HFF-Myc (cell line): ENCODE results near the gene TCTN1.
"Not testable (repeated sequence)": the region's sequence is repeated elsewhere in the genome, so short reads cannot be mapped to it uniquely, and the experiment has no call there.

Source experiments
- DNase-seq: peaks from one replicate; pipeline ENCODE4 v3.0.0-alpha.2; 2011; ENCODE audit warnings: low read depth; ENCODE audit errors: extremely low read depth
- H3K4me3 ChIP-seq: replicated peaks from 2 replicates; pipeline ENCODE4 v1.5.1; 2011; ENCODE audit warnings: low read depth, mild to moderate bottlenecking, control low read depth, low read length
- CTCF ChIP-seq: IDR thresholded peaks from 2 replicates; pipeline ENCODE4 v1.5.1; 2012; ENCODE audit warnings: mild to moderate bottlenecking, low read depth, low read length, control low read depth; ENCODE audit errors: missing control alignments

The TCTN1 gene

GRCh38 chr12:110600254-110600653 lies 13.7 kb upstream of the TCTN1 start:
- DNase-seq = no peak
- H3K4me3 ChIP-seq = no peak overlapping the region
- TF ChIP-seq CTCF = peak; percentile 11

GRCh38 chr12:110602085-110602814 lies 11.7 kb upstream of the TCTN1 start:
- peak; percentile 64 for TF ChIP-seq CTCF
- DNase-seq, H3K4me3 ChIP-seq: not testable (repeated sequence)

DNA sequence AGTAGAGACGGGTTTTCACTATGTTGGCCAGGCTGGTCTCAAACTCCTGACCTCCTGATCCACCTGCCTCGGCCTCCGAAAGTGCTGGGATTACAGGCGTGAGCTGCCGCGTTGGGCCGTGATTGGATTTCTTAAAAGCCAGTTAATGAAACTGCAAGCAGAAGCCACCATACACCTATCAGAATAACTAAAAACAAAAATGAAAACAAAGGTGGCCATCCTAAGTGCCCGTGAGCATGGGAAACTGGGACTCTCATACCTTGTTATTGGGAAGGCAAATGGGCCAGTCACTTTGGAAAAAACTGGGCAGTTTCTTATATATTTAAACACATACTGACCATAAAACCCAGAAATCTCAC lies 7.7 kb upstream of the TCTN1 start:
- no peak overlapping the region for H3K4me3 ChIP-seq
- DNase-seq = no peak
- no peak for TF ChIP-seq CTCF

DNA sequence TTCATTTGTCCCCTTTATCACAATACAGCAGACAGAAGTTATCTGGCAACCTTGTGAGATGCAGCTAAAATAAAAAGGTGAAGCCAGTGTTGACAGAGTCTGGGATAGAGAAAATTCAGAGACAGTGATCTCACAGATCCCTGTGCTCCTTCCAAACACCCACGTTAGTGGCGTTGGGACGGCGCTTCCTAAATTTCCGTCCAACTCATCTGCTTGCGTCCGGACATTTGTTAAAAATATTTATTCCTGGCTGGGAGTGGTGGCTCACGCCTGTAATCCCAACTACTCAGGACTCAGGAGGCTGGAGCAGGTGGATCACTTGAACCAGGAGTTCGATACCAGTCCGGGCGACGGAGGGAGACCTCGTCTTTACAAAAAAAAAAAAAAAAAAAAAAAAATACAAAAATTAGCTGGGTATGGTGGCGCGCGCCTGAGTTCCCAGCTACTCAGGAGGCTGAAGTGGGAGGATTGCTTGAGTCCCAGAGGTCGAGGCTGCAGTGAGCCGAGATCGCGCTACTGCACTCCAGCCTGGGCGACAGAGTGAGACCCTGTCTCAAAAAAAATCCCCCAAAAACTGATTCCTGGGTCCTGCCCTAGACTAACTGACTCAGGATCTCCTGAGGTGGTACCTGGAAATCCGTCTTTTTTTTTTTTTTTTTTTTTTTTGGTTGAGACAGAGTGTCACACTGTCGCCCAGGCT lies 708 bp upstream of the TCTN1 start:
- no peak for DNase-seq
- no peak for TF ChIP-seq CTCF

GRCh38 chr12:110615171-110615570 lies 1.2 kb downstream of the TCTN1 start:
- no peak for TF ChIP-seq CTCF
- H3K4me3 ChIP-seq = no peak overlapping the region
- DNase-seq = no peak

More for the DNA sequence above, 708 bp upstream of the TCTN1 start:
- H3K4me3 ChIP-seq = peak overlapping the region; percentile 55

GRCh38 chr12:110616471-110617115 lies 2.7 kb downstream of the TCTN1 start:
- DNase-seq = no peak
- H3K4me3 ChIP-seq = no peak overlapping the region
- no peak for TF ChIP-seq CTCF
